ENCODE results near the gene SMIM7. TPM values are rescaled to one million over a fixed set of nuclear protein-coding genes. Genes with fewer than 3 reads are reported as not detected.

The SMIM7 gene
- total RNA-seq, 2 donors from 2014 or later: 40.5 to 96.2 TPM

GRCh38 chr19:16638666-16639065 lies 21.3 kb downstream of the SMIM7 start:
- H3K36me3 ChIP-seq (replicated peaks in 1 of 2; ENCODE audit: insufficient read depth in 1 of 2, low read depth in 2 of 2): peaks cover 0 to 13% of the 10 kb centered on the region in 2 donors
- intact Hi-C loops (cut with DNase I): no loop called here
- H3K4me1 ChIP-seq: no peaks in the 10 kb centered on the region

DNA sequence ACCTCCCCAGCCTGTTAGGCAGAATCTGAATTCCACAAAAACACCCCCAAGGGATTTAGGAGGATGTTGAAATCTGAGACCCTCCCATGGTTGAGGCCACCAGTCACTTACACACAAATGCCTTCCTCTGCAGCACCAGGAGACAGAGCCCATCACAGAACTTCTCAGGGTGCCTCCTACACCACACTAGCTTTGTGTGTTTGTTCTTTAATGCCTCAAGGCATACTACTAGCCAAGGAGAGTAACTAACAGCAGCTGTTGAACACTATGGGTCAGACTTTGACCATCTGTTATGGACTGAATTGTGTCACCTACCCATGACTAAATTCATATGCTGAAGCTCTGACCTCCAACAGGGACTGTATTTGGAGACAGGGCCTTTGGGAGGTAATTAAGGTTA lies 22.4 kb downstream of the SMIM7 start:
- Histone ChIP-seq H3K4me1 (no peaks in the 10 kb centered on the region), H3K36me3 (replicated peaks in 1 of 2; ENCODE audit: insufficient read depth in 1 of 2, low read depth in 2 of 2) (peaks cover 0 to 11% of the 10 kb centered on the region in 2 donors), H3K4me3 (no peak overlapping the region), H3K27me3 (no peaks in the 10 kb centered on the region), H3K9me3 (no peaks in the 10 kb centered on the region), H3K27ac (no peak overlapping the region)
- no peak for TF ChIP-seq CTCF (IDR thresholded peaks at IDR 0.05)
- no peak for TF ChIP-seq POLR2A (IDR thresholded peaks at IDR 0.05)
- DNase-seq (no peak), ATAC-seq (no peak)
- intact Hi-C loops (cut with DNase I): no loop called here

More at GRCh38 chr19:16638666-16639065, 21.3 kb downstream of the SMIM7 start:
- no peak overlapping the region for H3K27ac ChIP-seq
- H3K27me3 ChIP-seq: no peaks in the 10 kb centered on the region
- ATAC-seq (no peak), DNase-seq (no peak)
- whole genome bisulfite sequencing, 2 donors: 92 to 100% methylated on average over 1 of the region's 1 CpG
- no peak overlapping the region for H3K4me3 ChIP-seq
- TF ChIP-seq CTCF (IDR thresholded peaks at IDR 0.05) (no peak), POLR2A (IDR thresholded peaks at IDR 0.05) (no peak)
- no peaks in the 10 kb centered on the region for H3K9me3 ChIP-seq

GRCh38 chr19:16631465-16631864 lies 28.5 kb downstream of the SMIM7 start:
- Histone ChIP-seq H3K9me3 (no peaks in the 10 kb centered on the region), H3K4me3 (no peak overlapping the region), H3K4me1 (peaks cover 15% of the 10 kb centered on the region), H3K27ac (no peak overlapping the region), H3K36me3 (replicated peaks in 1 of 2; ENCODE audit: insufficient read depth in 1 of 2, low read depth in 2 of 2) (no peaks in the 10 kb centered on the region), H3K27me3 (no peaks in the 10 kb centered on the region)
- TF ChIP-seq POLR2A (IDR thresholded peaks at IDR 0.05) (no peak), CTCF (IDR thresholded peaks at IDR 0.05) (no peak)
- ATAC-seq (no peak), DNase-seq (no peak)
- intact Hi-C loops (cut with DNase I): no loop called here
- 93 to 97% methylated on average over 6 of the region's 6 CpGs for WGBS, 2 donors

DNA sequence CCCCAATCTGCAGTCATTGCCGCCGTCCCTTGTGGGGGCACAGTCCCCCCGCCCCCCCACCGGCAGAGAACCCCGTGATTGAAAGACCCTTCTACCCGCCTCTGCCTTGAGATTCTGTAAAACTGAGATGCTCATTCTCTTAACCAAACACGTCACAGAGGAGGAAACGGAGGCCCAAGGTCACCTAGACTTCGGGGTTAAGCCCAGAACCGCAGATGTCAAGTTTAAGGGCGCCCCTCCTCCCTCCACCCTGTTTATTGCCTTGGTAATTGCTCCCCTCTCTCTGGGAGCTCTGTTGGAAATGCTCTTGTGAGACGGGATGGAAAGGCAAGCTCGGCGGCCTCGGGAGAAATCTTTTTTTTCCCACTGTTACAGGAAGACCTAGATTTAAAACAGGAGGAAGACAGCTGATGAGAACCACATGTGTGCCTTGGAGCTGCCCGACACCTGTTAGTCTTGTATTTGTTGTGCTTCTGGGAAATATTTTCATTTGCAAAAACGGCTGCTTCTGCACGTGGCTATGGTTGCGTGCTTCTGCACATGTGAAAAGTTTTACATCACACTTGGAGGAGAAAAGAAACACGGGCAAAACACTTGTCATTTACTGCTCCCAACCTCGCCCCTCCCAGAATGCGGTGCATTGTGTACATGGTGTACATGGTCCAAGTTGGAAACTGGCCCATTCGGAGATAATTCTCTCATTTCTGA lies 30.8 kb downstream of the SMIM7 start:
- DNase-seq (peak; percentile 51 to 68 (median 60)), ATAC-seq (no peak)
- no peak for TF ChIP-seq POLR2A (IDR thresholded peaks at IDR 0.05)
- peak overlapping the region; percentile 71 to 77 for H3K4me3 ChIP-seq
- H3K36me3 ChIP-seq (replicated peaks in 1 of 2; ENCODE audit: insufficient read depth in 1 of 2, low read depth in 2 of 2): no peaks in the 10 kb centered on the region
- no peaks in the 10 kb centered on the region for H3K27me3 ChIP-seq
- intact Hi-C loops (cut with DNase I): loop anchor here (10.0 kb wide), 1 partner anchor 54 kb away; the partner anchor contains the start of gene SLC35E1
- WGBS, 2 donors: 2 to 3% methylated on average over 18 to 21 of the region's 23 CpGs
- H3K4me1 ChIP-seq: peaks cover 39% of the 10 kb centered on the region
- no peaks in the 10 kb centered on the region for H3K9me3 ChIP-seq
- H3K27ac ChIP-seq: peak overlapping the region; percentile 92 to 98 (median 95)

GRCh38 chr19:16628183-16628983 lies 31.6 kb downstream of the SMIM7 start, which contains the start of gene MED26:
TSS of gene MED26 (minus strand) at chr19:16628204. CDS start at chr19:16627943, 261 bp downstream.
- Histone ChIP-seq H3K36me3 (replicated peaks in 1 of 2; ENCODE audit: insufficient read depth in 1 of 2, low read depth in 2 of 2) (no peaks in the 10 kb centered on the region), H3K9me3 (no peaks in the 10 kb centered on the region), H3K27me3 (no peaks in the 10 kb centered on the region), H3K27ac (peak within 1 kb of the TSS; percentile 92 to 98 (median 95)), H3K4me1 (peaks cover 41% of the 10 kb centered on the region), H3K4me3 (peak within 1 kb of the TSS; percentile 75 to 87)
- TF ChIP-seq POLR2A (IDR thresholded peaks at IDR 0.05) (peak; percentile 3 to 79 (median 73)), CTCF (IDR thresholded peaks at IDR 0.05) (peak in 2 of 7 experiments; percentile 7 to 34)
- 0 to 1% methylated on average over 18 to 91 of the region's 98 CpGs for WGBS, 2 donors
- peak; percentile 96 to 97 (median 96) for DNase-seq
- intact Hi-C loops (cut with DNase I): loop anchor here (10.0 kb wide), 1 partner anchor 54 kb away; the partner anchor contains the start of gene SLC35E1
- ATAC-seq: peak; percentile 95

All from body of pancreas (tissue), 4 donors.